RWPE1 (cell line): ENCODE results near the gene CRK.
A peak's percentile ranks its signal among the peaks of the same experiment; 100 is the strongest.

Experiments used
- CTCF ChIA-PET: fragments of 350-600 bp; sonication (Branson Sonifier 250); formaldehyde crosslinking; extraction: SDS; loops from one replicate; lab custom pipeline; 2021; lab: Yijun Ruan, JAX
- POLR2A ChIA-PET: fragments of 400-600 bp; formaldehyde crosslinking; extraction: SDS; loops from one replicate; lab custom pipeline; 2020; ENCODE audit warnings: antibody characterized with exemption; ENCODE audit not compliant: low non-redundant PET; lab: Yijun Ruan, JAX
- DNase-seq: peaks from one replicate; pipeline ENCODE4 v3.0.0; 2012; ENCODE audit warnings: low spot score
- H3K27ac ChIP-seq: fragments of 450-650 bp; 2 replicates; pipeline ENCODE4 v1.5.1; 2017
- TF ChIP-seq, protein P1 (sequence below): fragments of 450-650 bp; conservative IDR thresholded peaks from 2 replicates; pipeline ENCODE4 v1.5.1; 2017; ENCODE audit warnings: low read depth, mild to moderate bottlenecking

The CRK gene

DNA sequence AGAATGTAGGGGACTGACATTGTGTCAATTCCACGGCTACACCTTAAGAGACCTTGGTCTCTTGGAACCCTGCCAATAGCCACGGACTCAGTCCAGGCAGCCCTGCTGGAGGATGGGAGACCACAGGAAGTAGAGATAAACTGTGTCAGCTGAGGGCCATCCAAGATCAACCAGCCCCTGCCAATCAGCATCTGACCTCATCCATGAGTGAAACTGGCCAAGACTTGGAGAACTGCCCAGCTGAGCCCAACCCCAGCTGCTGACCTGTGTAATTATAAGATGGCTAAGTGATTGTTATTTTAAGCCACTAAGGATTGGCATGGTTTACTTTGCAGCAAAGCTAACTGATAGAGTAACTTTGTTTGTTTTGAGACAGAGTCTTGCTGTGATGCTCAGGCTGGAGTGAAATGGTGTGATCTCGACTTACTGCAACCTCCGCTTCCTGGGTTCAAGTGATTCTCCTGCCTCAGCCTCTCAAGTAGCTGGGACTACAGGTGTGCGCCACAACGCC lies 42.7 kb downstream of the CRK start:
- TF ChIP-seq, protein P1, sequence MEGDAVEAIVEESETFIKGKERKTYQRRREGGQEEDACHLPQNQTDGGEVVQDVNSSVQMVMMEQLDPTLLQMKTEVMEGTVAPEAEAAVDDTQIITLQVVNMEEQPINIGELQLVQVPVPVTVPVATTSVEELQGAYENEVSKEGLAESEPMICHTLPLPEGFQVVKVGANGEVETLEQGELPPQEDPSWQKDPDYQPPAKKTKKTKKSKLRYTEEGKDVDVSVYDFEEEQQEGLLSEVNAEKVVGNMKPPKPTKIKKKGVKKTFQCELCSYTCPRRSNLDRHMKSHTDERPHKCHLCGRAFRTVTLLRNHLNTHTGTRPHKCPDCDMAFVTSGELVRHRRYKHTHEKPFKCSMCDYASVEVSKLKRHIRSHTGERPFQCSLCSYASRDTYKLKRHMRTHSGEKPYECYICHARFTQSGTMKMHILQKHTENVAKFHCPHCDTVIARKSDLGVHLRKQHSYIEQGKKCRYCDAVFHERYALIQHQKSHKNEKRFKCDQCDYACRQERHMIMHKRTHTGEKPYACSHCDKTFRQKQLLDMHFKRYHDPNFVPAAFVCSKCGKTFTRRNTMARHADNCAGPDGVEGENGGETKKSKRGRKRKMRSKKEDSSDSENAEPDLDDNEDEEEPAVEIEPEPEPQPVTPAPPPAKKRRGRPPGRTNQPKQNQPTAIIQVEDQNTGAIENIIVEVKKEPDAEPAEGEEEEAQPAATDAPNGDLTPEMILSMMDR: no peak
- ChIA-PET POLR2A (no interaction called here), CTCF (interaction anchor here (0.6 to 2.5 kb wide), 2 partner anchors 48 to 556 kb away, joined by 4 to 7 read pairs; no protein-coding TSS in a partner anchor)
- peak; percentile 57 for DNase-seq
- peak overlapping the region; percentile 79 for H3K27ac ChIP-seq

DNA sequence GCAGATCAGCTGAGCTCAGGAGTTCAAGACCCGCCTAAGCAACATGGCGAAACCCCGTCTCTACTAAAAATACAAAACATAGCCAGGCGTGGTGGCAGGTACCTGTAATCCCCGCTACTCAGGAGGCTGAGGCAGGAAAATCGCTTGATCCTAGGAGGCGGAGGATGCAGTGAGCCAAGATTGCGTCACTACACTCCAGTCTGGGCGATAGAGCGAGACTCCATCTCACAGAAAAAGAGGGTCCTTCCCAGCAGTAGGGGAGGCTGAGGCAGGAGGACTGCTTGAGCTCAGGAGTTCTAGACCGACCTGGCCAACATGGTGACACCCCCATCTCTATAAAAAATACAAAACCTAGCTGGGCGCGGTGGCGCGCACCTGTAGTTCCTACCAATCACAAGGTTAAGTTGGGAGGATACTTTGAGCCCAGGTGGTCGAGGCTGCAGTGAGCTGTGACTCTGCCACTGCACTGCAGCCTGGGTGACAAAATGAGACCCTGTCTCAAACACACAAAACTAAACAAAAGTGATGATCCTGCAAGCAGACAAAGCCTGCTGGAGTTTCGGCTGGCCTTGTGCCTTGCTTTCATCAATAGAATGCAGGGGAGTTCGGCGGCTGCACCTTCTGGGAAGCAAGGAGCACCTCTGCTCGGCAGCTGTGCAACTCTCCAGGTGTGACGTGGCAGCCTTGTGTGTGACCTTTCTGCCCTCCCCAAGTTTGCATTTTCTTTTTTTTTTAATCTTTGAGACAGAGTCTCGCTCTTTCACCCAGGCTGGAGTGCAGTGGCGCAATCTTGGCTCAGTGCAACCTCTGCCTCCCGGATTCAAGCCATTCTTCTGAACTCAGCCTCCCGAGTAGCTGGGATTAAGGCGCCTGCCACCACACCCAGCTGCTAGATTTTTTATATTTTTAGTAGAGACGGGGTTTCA lies 43.6 kb downstream of the CRK start:
- POLR2A ChIA-PET: no interaction called here
- TF ChIP-seq, protein P1: no peak
- DNase-seq: no peak
- H3K27ac ChIP-seq: peak overlapping the region; percentile 79
- CTCF ChIA-PET: interaction anchor here (2.5 kb wide), 1 partner anchor 47 kb away, joined by 7 read pairs; no protein-coding TSS in a partner anchor

DNA sequence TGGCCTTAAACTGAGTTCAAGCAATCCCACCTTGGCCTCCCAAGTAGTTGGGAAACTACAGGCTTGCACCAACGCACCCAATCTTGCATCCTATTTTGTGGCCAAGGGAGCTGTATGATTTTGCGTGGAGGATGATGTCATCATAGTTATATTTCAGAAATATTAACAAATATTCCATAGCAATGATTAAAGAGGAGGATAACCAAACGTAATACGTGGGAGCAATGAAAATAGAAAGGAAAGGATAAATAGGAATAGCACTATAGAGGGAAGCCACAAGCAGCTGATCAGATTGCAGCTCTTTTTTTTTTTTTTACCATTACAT lies 53.8 kb downstream of the CRK start:
- TF ChIP-seq, protein P1: no peak
- no peak for DNase-seq
- H3K27ac ChIP-seq: no peak overlapping the region
- CTCF ChIA-PET: interaction anchor here (1.1 kb wide), 1 partner anchor 62 kb away, joined by 4 read pairs; no protein-coding TSS in a partner anchor
- POLR2A ChIA-PET: no interaction called here

DNA sequence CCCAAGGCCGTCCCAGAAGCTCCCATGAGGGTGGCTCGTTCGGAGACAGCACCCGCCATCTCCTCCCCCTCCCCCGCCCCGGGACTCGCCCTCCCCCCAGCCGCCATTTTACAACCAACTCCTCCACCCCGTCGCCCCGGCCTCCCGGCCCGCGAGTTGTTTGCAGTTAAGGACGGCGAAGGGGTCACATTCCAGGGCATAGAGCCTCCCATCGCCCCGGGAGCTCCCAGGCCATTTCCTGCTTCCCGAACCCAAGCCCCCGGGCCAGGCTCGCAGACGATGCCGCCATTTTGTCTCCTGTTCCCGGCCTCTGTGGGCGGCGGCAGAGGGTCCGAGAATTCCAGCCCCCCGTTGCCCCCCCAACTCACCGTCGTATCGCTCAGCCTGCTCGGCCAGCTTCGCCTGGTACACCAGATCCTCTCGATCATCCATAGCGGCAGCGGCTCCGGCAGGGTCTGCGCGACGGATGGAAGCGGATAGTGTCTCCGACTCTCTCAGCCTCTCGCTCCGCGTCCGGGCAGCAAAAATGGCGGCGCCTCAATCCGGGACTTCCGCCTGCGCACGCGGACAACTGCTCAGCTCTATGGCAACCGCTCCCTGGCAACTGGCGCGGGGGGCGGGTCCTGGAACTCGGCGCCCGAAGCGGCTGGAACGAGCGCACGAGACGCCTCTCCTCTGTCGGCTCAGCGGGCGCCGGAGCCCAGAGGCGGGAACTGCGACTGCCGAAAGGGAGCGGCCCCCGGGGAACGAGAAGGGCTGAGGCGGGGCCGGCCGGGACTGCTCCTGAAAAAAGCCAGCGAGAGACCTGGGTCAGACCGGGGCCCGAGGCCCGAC lies 56.1 kb downstream of the CRK start, which contains the start of gene YWHAE:
YWHAE (minus strand) TSS at position 544 of the 834 bp plus-strand sequence; CDS start at position 432, 112 bp downstream.
- POLR2A ChIA-PET: no interaction called here
- CTCF ChIA-PET: interaction anchor here (0.7 to 1.1 kb wide), 2 partner anchors 35 to 62 kb away, joined by 3 to 4 read pairs; no protein-coding TSS in a partner anchor
- TF ChIP-seq, protein P1: no peak

DNA sequence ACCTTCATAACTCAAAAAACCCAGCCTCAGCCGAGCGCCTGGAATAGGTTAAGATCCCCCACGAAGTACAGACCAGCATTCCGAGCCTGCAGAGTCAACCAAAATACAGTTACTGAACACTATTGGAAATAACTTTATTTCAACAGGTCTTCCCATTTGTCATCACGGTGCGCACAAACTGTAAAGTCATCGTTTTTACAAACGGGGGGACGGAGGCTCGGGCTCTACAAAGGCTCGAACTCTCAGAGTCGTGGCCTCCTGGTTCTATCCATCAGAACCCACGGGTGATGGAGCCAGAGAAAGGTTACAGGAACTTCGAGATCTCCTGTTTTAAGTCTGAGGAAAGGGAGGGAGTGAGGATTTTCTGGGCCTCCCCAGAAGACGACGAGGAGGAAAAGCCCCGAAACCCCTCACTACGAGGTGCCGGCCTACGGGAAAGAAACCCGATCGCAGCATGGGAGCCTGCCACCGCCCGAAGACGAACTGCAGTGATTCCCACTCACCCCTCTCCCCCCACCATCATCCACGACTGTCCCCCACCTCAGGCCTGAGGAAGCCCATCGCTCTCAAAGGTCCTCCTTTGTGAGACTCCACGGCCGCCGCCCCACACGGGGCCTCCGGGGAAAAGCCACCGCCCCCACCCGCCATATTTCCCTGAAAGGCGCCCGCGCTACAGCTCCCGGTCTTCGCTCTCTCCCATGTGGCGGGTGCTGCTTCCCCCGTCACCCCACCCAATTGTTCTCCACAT lies 56.9 kb downstream of the CRK start:
- H3K27ac ChIP-seq: peak overlapping the region; percentile 92
- ChIA-PET POLR2A (no interaction called here), CTCF (interaction anchor here (0.6 to 0.7 kb wide), 2 partner anchors 63 to 247 kb away, joined by 3 to 4 read pairs; no protein-coding TSS in a partner anchor)
- no peak for DNase-seq
- TF ChIP-seq, protein P1: no peak

More for the DNA sequence above, 56.1 kb downstream of the CRK start, which contains the start of gene YWHAE:
- DNase-seq: peak; percentile 88
- H3K27ac ChIP-seq: peak within 1 kb of the TSS; percentile 92
